HepG2 (cell line): Measurements from ENCODE around the gene CEBPB. TPM values are rescaled to one million over a fixed set of nuclear protein-coding genes. Genes with fewer than 3 reads are reported as not detected.

Source experiments
- BCL3 ChIP-seq: sonication (generic); formaldehyde crosslinking; IDR thresholded peaks from 2 replicates; pipeline ENCODE4 v1.5.1; 2020; ENCODE audit warnings: mild to moderate bottlenecking, missing genetic modification reagents, moderate library complexity
- GTF2F1 ChIP-seq: fragments of 150-350 bp; IDR thresholded peaks from 2 replicates; pipeline ENCODE4 v1.6.1; 2014; ENCODE audit warnings: low read length
- HNF1A ChIP-seq, 2 experiments: sonication (generic) in 1 of 2; formaldehyde crosslinking in 1 of 2; IDR thresholded peaks; 2 replicates each; pipeline versions ENCODE4 v1.4.0 to v1.6.1; 2016 to 2020; ENCODE audit warnings: borderline replicate concordance in 1 of 2, low read depth in 1 of 2, mild to moderate bottlenecking in 1 of 2, missing genetic modification reagents in 1 of 2
- KLF9 ChIP-seq: IDR thresholded peaks from 2 replicates; pipeline ENCODE4 v1.6.1; 2016; ENCODE audit warnings: low read depth
- NR2C2 ChIP-seq: sonication (generic); formaldehyde crosslinking; IDR thresholded peaks from 2 replicates; pipeline ENCODE4 v1.4.0; 2020; ENCODE audit warnings: missing genetic modification reagents, mild to moderate bottlenecking, moderate library complexity, borderline replicate concordance
- PBX3 ChIP-seq: sonication (generic); formaldehyde crosslinking; IDR thresholded peaks from 2 replicates; pipeline ENCODE4 v1.8.1; 2023; ENCODE audit warnings: missing genetic modification reagents, inconsistent platforms, borderline replicate concordance
- PRDM10 ChIP-seq: sonication (generic); formaldehyde crosslinking; IDR thresholded peaks from 2 replicates; pipeline ENCODE4 v1.4.0; 2020; ENCODE audit warnings: low read depth, missing genetic modification reagents
- RFX3 ChIP-seq: IDR thresholded peaks from 2 replicates; pipeline ENCODE4 v1.6.1; 2016; ENCODE audit warnings: missing biosample characterization, missing genetic modification reagents
- ZEB1 ChIP-seq: IDR thresholded peaks from 2 replicates; pipeline ENCODE4 v1.6.1; 2012; ENCODE audit warnings: mild to moderate bottlenecking, low read depth, inconsistent platforms; ENCODE audit not compliant: insufficient replicate concordance
- ZFAT ChIP-seq: sonication (generic); formaldehyde crosslinking; conservative IDR thresholded peaks from 2 replicates; pipeline ENCODE4 v1.8.1; 2023; ENCODE audit warnings: missing genetic modification reagents, inconsistent platforms
- ZNF180 ChIP-seq: sonication (generic); formaldehyde crosslinking; IDR thresholded peaks from 2 replicates; pipeline ENCODE4 v1.4.0; 2020; ENCODE audit warnings: low read depth, missing genetic modification reagents, borderline replicate concordance
- ZNF441 ChIP-seq: sonication (generic); formaldehyde crosslinking; IDR thresholded peaks from 2 replicates; pipeline ENCODE4 v1.7.0; 2021; ENCODE audit warnings: missing genetic modification reagents, borderline replicate concordance
- ZNF512B ChIP-seq: sonication (generic); formaldehyde crosslinking; IDR thresholded peaks from 2 replicates; pipeline ENCODE4 v1.5.1; 2020; ENCODE audit warnings: missing genetic modification reagents, mild to moderate bottlenecking, borderline replicate concordance
- ZSCAN12 ChIP-seq: sonication (generic); formaldehyde crosslinking; IDR thresholded peaks from 2 replicates; pipeline ENCODE4 v1.9.0; 2021; ENCODE audit warnings: mild to moderate bottlenecking, missing genetic modification reagents
- ZSCAN25 ChIP-seq: sonication (generic); formaldehyde crosslinking; IDR thresholded peaks from 2 replicates; pipeline ENCODE4 v1.8.0; 2022; ENCODE audit warnings: mild to moderate bottlenecking, missing genetic modification reagents
- polyA plus RNA-seq, 8 experiments: library from polyadenylated mRNA; depleted of rRNA in 3 of 8; stranded (reverse) in 7 of 8; unstranded in 1 of 8; fragments of >200 nt; fragmentation: Illumina TruSeq in 4 of 8; extraction: Trizol in 4 of 8; gene quantifications; 2 replicates each; pipeline versions ENCODE4 v1.2.1 to v1.2.3, GENCODE V29; 2011 to 2016; ENCODE audit warnings: low read depth in 4 of 8, missing spikeins in 1 of 8, mixed read lengths in 1 of 8; ENCODE audit not compliant: insufficient read depth in 1 of 8
- total RNA-seq, 5 experiments: library from RNA; depleted of rRNA; stranded (reverse); fragments of >200 nt; fragmentation: Illumina TruSeq; extraction: Trizol; gene quantifications; 2 replicates each; pipeline ENCODE4 v1.2.3, GENCODE V29; 2016; ENCODE audit warnings: low read depth in 1 of 5

CEBPB gene
- total and polyA plus RNA-seq, 2 of the 13 experiments (the other 11 are each of a cell fraction or from before 2014, with no cell fraction given), result 18.5 to 28.2 TPM

GRCh38 chr20:50189681-50190250 lies 864 bp upstream of the CEBPB start (continued):
- TF ChIP-seq HNF1A (IDR thresholded peaks at IDR 0.05; ENCODE audit: low read depth) (no peak), HNF1A (CRISPR knock-in tag; IDR thresholded peaks at IDR 0.05; ENCODE audit: borderline replicate concordance) (no peak), RFX3 (no peak), BCL3 (no peak; the same call in 1 of the 2 replicates), ZNF512B (CRISPR knock-in tag) (peak; percentile 13; the same call in 1 of the 2 replicates), KLF9 (CRISPR knock-in tag) (no peak), ZSCAN25 (no peak; the same call in 1 of the 2 replicates), ZNF441 (no peak), ZSCAN12 (CRISPR knock-in tag) (no peak; the same call in 1 of the 2 replicates), NR2C2 (CRISPR knock-in tag) (no peak; the same call in 1 of the 2 replicates), PRDM10 (CRISPR knock-in tag) (peak; percentile 68), ZFAT (CRISPR knock-in tag) (no peak), ZEB1 (no peak), GTF2F1 (no peak), ZNF180 (peak; percentile 71; the same call in 1 of the 2 replicates), PBX3 (no peak)
